NCI-H187 (cell line): ENCODE results near the gene RGS5.
"Not testable (repeated sequence)": the region's sequence is repeated elsewhere in the genome, so short reads cannot be mapped to it uniquely, and the experiment has no call there.

Source experiments
- DNase-seq, 2 experiments: peaks; one replicate each; lab custom pipeline; 2025; lab: John Stamatoyannopoulos, UW

Gene RGS5, protein sequence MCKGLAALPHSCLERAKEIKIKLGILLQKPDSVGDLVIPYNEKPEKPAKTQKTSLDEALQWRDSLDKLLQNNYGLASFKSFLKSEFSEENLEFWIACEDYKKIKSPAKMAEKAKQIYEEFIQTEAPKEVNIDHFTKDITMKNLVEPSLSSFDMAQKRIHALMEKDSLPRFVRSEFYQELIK

DNA sequence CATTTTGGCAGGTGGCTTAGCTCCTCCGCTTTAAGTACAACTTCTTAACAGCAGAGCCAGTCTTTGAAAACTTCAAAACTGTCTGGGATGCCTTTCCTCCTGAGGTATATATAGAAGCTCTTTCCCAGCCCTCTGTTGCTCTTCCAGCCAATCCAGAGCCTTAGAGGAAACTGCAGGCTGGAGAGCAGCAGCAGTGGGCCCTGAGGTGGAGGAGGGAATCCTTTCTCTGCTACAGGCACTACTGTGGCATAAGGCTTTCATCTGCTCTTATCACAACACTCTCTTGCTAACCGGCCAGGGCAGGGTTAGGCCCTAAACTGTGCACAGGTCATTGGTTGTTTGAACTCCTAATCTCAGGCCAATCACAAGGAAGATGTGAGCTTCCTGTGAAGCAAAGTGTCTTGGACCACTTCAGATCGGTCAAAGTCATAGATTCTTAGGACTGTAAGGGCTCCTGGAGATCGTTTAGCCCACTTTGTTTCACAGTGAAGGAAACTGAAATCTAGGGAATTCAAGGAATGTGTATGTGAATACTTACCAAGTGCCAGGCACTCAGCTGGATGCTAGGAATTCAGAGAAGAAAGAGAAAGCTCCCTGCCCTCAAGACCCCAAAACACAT is at the start of gene RGS5:
RGS5 (minus strand) TSS at position 84 of the 619 bp plus-strand sequence; CDS start at position 3, 81 bp downstream.
- no peak for DNase-seq

DNA sequence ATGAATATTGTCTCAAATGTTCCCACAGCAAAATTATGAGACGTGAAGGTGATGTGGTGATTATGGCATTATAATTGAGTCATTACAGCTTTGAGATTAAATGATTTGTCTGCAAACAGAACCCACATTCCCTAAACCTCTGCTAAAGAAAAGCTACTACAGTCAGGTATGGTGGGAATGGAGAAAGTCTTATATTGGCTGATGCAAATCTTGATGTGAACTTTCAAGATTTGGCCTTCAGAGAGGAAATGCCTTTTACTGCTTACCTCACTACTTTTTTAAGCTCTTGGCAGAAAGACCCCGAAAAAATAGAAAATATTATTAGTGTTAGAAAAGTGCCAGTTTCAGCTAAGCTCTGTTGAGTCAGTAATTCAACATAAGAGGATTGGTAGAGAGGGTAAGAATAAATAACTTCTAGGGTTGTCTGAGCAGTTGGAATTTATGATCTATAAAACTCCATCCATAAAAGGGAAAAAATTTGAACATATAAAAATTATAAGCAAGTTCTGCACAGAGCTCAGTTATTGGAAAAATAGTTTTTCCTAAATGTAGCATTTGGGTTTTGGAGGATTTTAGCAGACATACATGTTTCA is 47.8 kb upstream of the RGS5 start:
- DNase-seq = no peak

DNA sequence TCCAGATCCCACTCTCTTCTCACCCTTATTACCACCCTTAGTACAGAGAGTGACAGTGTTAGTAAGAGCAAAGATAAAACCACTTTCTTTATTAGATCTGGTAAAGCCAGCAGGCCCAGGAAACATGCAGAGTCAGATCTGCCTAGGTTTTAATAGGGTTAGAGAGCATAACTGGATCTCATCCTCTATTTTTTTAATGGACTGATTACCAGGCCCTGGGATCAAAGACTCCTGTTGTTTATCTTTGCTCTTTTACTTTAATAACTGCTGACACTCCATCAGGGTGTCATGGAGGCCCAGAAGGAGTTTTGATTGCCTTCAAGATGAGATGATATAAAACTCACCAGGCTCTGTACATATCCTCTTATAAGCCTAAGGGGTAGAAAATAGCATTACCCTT is 45.3 kb upstream of the RGS5 start:
- DNase-seq = no peak

DNA sequence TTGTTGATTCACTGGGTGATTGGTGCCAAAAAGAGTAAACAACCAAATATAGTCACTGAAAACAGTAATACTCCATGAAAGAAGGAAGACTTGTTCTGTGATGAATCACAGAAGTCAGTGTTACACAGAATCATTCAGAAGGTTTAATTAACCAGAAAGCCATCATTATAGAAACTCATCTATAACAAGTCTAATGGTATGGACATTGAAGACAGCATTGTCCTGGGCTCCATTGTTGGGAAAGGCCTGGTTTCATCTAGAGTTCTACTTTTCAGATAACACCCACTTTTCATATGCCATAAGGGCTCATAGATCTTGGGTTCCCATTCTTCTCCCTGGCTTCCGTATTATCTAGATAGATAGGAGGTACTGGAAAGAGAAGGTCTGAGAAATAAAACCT is 41.9 kb upstream of the RGS5 start:
- not testable (repeated sequence) for DNase-seq

DNA sequence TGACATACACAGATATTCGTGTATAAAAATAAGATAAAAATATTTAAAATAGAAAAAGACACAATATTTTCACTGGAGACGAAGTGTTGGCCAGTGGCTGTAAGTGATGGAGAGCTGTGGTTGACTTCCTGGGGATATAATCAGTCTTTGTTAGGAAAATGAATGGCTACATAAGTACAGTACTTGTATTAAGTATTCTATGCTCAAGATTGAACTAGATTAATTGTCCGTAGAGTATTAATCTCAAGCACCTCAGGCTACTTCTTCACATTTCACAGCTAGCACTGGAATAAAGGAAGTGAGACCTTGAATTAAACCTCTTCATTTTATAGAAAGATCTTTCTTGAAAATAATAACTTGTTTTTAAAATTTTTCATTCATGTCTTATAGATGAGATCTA is 39.0 kb upstream of the RGS5 start:
- DNase-seq = no peak

DNA sequence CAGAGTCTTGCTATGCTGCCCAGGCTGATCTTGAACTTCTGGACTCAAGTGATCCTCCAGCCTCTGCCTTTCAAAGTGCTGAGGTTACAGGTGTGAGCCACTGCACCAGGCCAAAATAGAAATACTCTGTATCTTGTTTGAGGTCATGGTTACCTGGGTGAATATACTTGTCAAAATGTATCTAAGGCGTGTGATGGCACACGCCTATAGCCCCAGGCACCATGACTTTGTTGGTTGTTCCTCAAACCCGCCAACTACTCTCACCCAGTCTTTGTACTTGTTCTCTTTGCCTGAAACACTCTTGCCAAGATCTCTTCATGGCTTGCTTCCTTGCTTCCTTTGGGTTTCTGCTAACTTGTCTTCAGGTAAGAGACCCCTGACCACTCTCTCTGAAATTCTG is 38.0 kb upstream of the RGS5 start:
- no peak for DNase-seq

DNA sequence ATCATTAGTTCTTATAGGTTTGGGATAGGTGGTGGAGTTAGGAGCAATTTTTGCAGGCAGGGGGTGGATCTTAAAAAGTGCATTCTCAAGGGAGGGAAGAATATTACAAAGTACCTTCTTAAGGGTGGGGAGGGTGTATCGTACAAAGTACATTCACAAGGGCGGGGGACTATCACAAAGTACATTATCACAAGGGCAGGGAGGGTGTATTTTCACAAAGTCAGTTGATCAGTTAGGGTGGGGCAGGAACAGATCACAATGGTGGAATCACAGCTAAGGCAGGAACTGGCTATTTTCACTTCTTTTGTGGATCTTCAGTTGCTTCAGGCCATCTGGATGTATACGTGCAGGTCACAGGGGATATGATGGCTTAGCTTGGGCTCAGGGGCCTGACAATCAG is 30.9 kb upstream of the RGS5 start:
- not testable (repeated sequence) for DNase-seq

DNA sequence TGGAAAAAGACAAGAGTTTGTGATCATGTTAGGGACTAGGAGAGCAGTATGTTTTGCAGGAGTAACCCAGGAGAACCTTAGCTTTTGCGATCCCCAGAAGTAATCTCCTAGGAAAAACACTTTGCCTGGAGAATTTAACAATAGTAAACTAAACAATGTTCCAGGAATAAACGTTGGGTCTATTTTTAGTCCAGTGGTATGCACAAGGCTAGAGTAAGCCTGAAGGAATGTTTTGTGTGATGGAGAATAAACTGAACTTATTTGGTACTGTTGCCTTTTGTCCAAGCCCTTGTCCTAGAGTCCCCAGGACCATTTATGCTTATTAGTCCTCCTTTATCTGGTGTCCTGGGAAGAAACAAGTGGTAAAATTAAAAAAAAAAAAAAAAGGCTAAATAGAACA is 28.7 kb upstream of the RGS5 start:
- no peak for DNase-seq

DNA sequence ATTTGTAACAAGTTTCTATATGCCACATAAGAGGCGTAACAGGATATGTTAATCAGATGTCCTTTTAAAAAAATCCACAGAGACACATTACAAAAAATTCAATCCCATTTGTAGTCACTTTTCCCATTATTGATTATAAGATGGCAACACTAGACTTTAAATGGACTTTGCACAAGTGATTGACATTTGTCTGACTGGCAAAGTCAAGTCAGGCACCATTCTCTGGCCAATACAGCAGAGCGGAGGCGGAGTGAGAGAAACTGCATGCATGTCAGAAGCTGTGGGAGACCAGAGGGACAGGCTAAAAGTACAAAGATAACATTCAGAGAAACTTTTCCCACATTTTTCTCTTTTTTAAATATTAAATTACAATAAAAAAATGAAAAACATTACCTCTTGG is 28.1 kb upstream of the RGS5 start:
- DNase-seq = no peak

DNA sequence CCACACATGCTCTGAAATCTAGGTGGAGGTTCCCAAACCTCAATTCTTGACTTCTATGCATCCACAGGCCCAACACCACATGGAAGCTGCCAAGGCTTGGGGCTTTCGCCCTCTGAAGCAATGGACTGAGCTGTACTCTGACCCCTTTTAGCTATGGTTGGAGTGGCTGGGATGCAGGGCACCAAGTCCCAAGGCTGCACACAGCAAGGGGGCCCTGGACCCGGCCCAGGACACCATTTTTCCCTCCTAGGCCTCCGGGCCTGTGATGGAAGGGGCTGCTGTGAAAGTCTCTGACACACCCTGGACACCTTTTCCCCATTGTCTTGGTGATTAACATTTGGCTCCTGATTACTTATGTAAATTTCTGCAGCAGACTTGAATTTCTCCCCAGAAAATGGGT is 25.6 kb upstream of the RGS5 start:
- not testable (repeated sequence) for DNase-seq

DNA sequence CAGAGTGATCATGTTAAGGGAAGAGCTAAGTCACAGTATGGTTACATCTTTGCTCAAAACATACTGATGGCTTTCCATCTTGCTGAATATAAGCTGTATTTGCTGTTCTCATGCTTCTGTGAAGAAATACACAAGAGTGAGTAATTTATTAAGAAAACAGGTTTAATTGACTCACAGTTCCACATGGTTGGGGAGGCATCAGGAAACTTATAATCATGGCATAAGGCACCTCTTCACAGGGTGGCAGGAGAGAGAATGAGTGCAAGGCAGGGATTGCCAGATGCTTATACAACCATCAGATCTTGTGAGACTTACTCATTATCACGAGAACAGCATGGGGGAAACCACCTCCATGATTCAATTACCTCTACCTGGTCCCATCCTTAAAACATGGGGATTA is 24.4 kb upstream of the RGS5 start:
- no peak for DNase-seq

DNA sequence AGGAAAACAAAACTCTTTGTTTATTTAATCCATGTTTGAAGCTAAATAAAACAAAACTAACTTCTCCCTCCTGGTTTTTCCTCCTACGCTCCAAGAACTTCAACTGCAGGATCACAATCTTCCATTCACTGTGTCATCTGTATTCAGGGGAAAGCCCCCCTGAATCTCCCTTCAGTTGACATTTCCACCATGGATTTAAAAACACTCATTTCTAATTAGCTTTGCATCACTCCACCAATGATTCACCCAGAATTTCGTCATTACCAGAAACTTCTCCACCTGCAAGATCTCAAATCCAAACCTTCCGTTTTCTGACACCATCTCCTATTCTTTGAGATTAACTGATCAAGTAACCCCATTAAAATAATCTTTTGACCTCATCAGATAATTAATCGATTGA is 10.9 kb upstream of the RGS5 start:
- DNase-seq = no peak

DNA sequence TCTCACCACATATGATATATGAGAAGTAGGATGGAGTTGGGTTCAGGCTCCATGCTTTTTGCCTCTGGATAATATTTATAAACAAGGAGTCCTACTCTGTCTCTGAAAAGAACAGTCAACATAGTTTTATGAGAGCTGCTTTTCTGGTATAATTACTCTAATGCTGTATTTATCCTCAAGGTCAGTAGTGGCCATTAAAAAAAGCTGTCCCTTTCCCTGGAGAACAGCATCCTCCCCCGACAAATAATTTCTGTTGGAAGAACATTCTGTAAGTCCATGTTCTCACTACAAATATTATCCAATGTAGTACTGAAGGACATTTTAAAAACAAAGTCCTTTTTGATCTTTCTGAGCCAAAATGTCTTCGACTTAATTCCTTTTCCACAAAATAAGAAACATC is 9.0 kb upstream of the RGS5 start:
- no peak for DNase-seq

DNA sequence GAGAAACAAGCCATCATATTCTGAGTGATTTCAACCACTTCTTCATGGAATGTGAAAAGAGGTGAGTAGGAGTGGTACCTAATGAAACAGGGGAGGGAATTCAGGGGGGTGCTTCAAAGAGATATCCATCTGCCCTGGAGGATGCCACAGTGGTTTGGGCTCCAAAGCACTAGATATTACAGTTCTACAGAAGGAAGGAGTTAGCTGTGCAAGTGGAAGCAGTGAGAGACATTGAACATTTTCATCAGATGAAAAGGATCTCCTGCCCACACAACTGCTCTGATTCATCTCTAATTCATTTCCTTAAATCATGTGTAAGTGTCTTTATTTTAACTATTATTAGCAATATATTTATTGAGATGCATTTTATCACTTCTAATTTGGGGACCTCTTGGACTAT is 2.8 kb upstream of the RGS5 start:
- DNase-seq = no peak

DNA sequence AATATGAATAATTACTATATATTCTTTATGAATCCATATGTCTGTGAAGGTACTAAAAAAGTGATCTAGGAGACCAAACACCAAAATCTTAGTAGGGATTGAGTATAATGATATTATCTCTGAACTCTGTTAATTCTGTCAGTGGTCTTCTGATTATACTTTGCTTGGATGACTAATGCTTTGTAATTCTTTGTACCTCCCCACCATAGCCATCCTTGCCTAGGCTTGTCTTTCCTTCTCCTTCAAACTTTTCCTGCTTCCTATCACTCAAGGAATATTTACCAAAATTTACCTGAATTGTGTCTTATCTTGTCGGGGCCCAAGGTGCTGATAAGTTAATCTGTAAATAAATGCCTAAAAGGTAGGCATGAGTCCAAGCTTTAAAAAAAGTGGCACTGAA is 845 bp upstream of the RGS5 start:
- no peak for DNase-seq

DNA sequence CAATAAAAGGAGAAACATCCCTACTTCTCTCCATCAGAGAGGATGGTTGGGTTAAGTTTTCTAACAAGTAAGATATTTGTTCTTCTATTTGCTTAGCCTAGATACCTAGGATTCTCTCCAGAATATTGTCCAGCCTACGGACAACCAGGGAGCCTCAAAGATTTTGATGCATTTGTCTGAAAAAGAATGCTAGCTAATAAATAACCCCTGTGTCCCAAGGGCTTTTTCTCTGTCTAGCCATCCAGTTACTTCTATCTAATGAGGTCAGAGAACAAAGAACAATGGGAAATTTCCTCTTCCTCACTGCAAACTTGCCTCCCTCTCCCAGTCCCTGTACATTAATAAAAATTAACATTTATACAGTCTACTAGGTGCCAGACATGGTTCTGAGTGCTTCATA is 810 bp downstream of the RGS5 start:
- DNase-seq = no peak

DNA sequence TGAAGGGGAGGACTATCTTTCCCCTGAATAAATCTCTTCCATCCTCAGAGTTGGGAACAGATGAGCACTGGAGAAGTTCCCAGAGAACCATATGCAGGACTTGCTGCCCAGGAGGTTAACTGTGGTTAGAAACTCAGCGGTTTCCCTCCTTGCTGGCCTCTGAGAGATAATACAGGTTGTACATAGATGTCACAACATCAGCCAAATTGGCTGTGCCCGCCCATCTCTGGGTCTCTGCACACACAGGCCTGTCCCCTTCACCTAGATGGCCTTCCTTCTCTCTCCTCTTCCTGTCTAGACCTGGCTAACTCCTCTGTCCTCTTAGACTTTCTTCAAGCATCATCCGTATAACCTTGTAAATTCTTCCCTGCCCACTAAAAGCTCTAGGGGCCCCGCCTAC is 5.7 kb downstream of the RGS5 start:
- DNase-seq = no peak

DNA sequence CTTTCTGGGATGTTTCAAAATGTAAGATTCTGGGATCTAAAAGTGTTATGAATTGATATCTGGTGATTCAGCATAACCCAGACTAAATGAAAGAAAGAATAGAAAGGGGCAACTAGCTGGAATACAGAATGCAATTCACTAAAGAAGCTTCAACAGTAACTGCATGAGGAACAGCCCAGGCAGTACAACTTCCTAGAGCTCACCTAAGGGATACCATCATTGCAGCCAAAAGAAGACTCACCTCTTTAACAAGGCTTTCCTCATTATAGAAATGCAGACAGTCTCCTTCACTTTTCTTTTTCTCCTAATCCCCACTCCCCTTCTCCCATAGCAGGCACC is 6.3 kb downstream of the RGS5 start:
- DNase-seq = no peak

DNA sequence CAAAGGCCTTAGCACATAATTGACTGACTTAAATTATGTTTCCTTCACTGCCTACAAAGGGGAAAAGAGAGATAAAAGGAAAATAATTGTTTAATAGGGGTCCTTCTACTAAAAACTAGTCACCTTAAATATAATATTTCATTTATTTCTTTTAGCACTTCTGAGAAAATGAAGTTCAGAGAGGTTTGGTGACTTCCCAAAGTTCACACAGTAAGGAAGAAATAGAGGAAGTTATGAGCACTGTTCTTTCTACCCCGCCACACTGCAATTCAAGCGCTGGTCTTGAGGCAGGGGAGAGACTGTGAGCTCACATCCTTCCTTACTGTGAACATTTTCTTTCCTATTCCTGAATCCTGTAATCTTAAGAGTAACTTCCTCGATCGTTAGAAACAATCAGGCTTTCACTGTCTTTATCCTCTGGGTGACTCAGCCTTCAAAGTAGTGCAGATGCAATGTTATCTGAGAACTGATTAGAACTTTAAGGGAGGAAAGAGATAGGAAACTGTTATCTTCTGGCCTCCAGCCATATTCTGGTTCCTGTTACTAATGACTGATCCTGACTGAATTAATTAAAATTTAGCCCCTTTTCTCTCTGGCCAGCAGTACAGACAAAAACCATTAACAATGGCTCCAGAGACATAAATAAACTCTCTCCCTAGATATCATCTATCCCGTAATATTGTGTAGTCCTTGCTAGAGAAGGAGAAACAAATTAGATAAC is 6.8 kb downstream of the RGS5 start:
- DNase-seq = no peak

DNA sequence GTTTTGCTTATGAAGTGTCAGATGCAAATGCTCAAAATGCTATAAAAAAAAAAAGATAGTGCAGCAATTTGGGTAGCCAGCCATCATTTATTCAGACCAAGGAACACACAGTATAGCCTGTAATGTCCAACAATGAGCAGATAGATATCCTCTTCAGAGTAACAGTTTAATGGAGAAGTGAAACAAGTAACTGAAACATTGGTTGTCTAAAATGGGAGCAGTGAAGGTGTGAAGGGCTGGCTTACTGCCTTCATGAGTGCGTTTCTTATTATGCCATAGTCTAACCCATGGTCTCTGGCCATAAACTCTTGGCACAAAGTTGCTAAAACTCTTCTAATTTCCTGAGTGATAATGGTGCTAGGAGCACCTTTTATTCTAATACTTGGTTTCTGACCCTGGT is 11.4 kb downstream of the RGS5 start:
- DNase-seq = no peak

DNA sequence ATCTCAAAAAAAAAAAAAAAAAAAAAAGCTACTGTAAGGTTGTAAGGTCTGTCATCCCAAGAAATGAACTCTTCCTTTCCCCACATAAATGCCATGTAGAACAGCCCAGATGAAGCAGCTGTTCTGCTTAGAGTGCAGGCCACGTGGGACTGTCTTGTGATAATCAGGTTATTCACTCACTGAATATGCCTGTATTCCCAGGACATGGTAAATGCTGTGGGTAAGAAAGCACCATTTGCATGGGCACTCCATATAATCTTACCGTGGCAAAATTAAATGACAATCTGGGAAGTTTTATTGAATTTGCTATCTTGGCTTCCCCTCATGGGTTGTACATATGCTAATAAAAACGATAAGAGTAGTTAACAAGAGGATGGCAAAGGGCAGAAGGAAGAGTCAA is 13.8 kb downstream of the RGS5 start:
- DNase-seq = no peak

DNA sequence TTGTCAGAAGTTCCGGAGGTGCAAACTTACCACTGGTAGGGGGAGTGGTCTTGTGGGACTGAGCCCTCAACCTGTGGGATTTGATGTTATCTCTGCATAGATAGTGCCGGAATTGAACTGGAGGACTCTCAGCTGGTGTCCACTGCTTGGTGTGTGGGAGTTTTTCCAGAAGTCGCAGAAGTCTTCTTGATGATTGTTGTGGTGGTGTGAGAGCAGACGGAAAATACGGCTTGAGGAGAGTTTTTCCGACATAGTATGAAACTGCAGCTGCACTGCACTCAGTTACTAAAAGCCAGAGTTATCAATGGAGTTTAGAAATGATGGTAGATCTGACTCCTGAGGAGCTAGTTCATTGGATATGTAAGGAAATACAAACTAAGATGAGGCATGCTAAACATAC is 14.9 kb downstream of the RGS5 start:
- no peak for DNase-seq

DNA sequence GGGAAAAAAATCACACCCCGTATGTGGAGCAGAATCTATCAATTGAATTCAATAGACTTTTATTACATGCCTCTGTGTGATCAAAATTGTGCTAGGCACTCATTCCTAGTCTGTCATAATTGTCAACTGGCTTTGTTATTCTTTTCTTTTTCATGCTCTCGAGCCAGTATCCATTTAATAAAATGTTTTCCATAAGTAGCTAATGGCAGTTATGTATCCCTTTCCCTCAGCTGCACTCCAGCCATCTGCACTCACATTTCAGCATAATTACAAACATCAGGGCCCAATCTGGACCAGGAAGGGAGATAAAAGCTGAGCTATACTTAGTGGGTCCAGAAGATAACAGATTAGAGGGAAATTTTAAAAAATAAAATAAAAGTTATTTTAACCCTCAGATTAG is 15.9 kb downstream of the RGS5 start:
- no peak for DNase-seq
